ENCODE measurements around the gene LILRA6. TPM values are rescaled to one million over a fixed set of nuclear protein-coding genes. Genes with fewer than 3 reads are reported as not detected.
"Not testable (repeated sequence)": the region's sequence is repeated elsewhere in the genome, so short reads cannot be mapped to it uniquely, and the experiment has no call there.

Gene LILRA6
- total RNA-seq, 1 donor from 2014 or later, result not detected

GRCh38 chr19:54282686-54283470 lies 40.3 kb upstream of the LILRA6 start:
- TF ChIP-seq EZH2 (IDR thresholded peaks at IDR 0.05; ENCODE audit: insufficient read depth, low read length), result no peak
- TF ChIP-seq CTCF (IDR thresholded peaks at IDR 0.05; ENCODE audit: insufficient read depth, low read depth, low read length), result no peak
- Mint-ChIP-seq H3K4me1 (ENCODE audit: low read depth, unreplicated experiment) (peaks cover 7% of the 10 kb centered on the region), H3K4me3 (ENCODE audit: unreplicated experiment) (no peak overlapping the region), H3K36me3 (ENCODE audit: low read depth, unreplicated experiment) (no peaks in the 10 kb centered on the region), H3K27ac (ENCODE audit: unreplicated experiment) (no peak overlapping the region), H3K9me3 (ENCODE audit: unreplicated experiment) (peaks cover 9% of the 10 kb centered on the region), H3K27me3 (ENCODE audit: low read depth, unreplicated experiment) (peaks cover 54% of the 10 kb centered on the region)
- no peak for DNase-seq (ENCODE audit: low read depth)
- no peaks in the 10 kb centered on the region for H3K27me3 ChIP-seq (ENCODE audit: insufficient read depth, low read length)
- no peak overlapping the region for H3K4me2 ChIP-seq (ENCODE audit: low read length)
- H3K9ac ChIP-seq (ENCODE audit: low read length), result no peak overlapping the region
- no peak overlapping the region for H3K4me3 ChIP-seq (ENCODE audit: insufficient read depth, low read depth, low read length)
- H3K36me3 ChIP-seq (ENCODE audit: insufficient read depth, low read length), result no peaks in the 10 kb centered on the region
- H4K20me1 ChIP-seq (ENCODE audit: insufficient read depth, low read length), result no peaks in the 10 kb centered on the region
- FAIRE-seq, result no peak
- H3K79me2 ChIP-seq (ENCODE audit: insufficient read depth, low read length), result no peaks in the 10 kb centered on the region
- H3K27ac ChIP-seq (ENCODE audit: low read depth, low read length), result no peak overlapping the region
- no peak overlapping the region for H2AFZ ChIP-seq (ENCODE audit: low read depth, low read length)
- peaks cover 1% of the 10 kb centered on the region for H3K4me1 ChIP-seq (ENCODE audit: insufficient read depth, low read length)
- H3K9me3 ChIP-seq (ENCODE audit: insufficient read depth, low read depth, low read length), result no peaks in the 10 kb centered on the region

DNA sequence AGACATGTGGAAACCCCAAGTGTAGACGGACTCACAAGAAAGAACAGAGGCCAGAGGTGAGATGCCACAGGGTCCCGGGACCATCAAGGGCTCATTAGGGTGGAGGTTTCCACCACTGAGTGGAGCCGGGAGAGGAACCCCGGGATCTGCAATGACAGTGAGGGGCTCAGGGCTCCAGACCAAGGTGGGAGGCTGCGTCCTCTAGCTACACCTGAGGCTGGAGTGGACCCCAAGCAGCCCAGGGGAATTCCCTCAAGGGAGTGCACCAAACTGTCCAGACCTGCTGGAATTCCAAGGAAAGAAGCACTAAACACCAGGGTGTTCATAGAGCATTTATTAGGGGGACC lies 39.1 kb upstream of the LILRA6 start:
- FAIRE-seq; H3K36me3 Mint-ChIP-seq (ENCODE audit: low read depth, unreplicated experiment); H3K9me3 Mint-ChIP-seq (ENCODE audit: unreplicated experiment); H3K27ac ChIP-seq (ENCODE audit: low read depth, low read length); DNase-seq (ENCODE audit: low read depth); H3K36me3 ChIP-seq (ENCODE audit: insufficient read depth, low read length); H3K4me3 Mint-ChIP-seq (ENCODE audit: unreplicated experiment); H3K9ac ChIP-seq (ENCODE audit: low read length); H4K20me1 ChIP-seq (ENCODE audit: insufficient read depth, low read length); H3K4me1 ChIP-seq (ENCODE audit: insufficient read depth, low read length); H3K4me1 Mint-ChIP-seq (ENCODE audit: low read depth, unreplicated experiment); H2AFZ ChIP-seq (ENCODE audit: low read depth, low read length); H3K4me3 ChIP-seq (ENCODE audit: insufficient read depth, low read depth, low read length); H3K9me3 ChIP-seq (ENCODE audit: insufficient read depth, low read depth, low read length); H3K27ac Mint-ChIP-seq (ENCODE audit: unreplicated experiment); H3K79me2 ChIP-seq (ENCODE audit: insufficient read depth, low read length); H3K27me3 ChIP-seq (ENCODE audit: insufficient read depth, low read length); H3K4me2 ChIP-seq (ENCODE audit: low read length): not testable (repeated sequence)
- H3K27me3 Mint-ChIP-seq (ENCODE audit: low read depth, unreplicated experiment), result peaks cover 57% of the 10 kb centered on the region

DNA sequence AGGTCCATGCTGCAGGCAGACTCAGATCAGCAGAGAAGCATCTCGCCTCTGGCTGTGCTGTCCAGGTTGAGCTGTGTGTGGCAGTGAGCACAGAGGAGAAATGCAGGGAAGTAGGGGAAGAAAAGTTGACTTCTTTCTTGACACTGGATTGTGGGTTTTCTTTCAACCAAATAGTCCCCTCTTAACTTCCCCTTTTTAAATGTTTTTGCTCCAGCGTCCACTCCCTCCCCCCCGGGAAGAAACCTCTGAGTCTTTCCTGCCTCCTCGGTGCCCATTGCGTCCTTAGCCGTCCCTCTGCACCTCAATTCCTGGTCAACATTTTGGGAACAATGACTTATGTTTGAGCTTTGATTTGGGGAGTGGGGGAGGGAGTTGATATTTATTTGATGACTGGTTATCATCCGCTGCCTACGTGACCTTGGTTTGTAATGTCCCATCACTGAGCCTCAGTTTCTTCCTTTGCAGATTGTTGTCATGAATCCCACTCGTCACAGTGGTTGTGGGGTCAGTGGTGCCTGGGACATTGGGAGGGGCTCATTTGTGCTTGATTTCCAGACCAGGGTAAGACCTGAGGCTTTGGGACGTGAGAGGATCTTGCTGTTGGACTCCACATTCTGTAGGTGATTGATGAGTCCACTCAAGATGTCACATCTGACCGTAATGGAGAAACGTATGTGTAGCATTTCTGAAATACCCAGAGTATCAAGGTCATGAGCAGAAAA lies 38.6 kb upstream of the LILRA6 start, which contains the start of gene LILRB2:
TSS of gene LILRB2 (minus strand) at position 104 of the 722 bp plus-strand sequence. CDS start 614 bp downstream, outside the sequence.
- H3K9me3 ChIP-seq (ENCODE audit: insufficient read depth, low read depth, low read length), result no peaks in the 10 kb centered on the region
- H3K79me2 ChIP-seq (ENCODE audit: insufficient read depth, low read length), result no peaks in the 10 kb centered on the region
- FAIRE-seq (no peak), DNase-seq (ENCODE audit: low read depth) (no peak)
- Mint-ChIP-seq H3K27me3 (ENCODE audit: low read depth, unreplicated experiment) (peaks cover 61% of the 10 kb centered on the region), H3K27ac (ENCODE audit: unreplicated experiment) (no peak within 1 kb of the TSS), H3K36me3 (ENCODE audit: low read depth, unreplicated experiment) (no peaks in the 10 kb centered on the region), H3K4me3 (ENCODE audit: unreplicated experiment) (no peak within 1 kb of the TSS), H3K4me1 (ENCODE audit: low read depth, unreplicated experiment) (no peaks in the 10 kb centered on the region), H3K9me3 (ENCODE audit: unreplicated experiment) (peaks cover 6% of the 10 kb centered on the region)
- H4K20me1 ChIP-seq (ENCODE audit: insufficient read depth, low read length), result no peaks in the 10 kb centered on the region
- H2AFZ ChIP-seq (ENCODE audit: low read depth, low read length), result no peak within 1 kb of the TSS
- H3K27me3 ChIP-seq (ENCODE audit: insufficient read depth, low read length), result no peaks in the 10 kb centered on the region
- no peaks in the 10 kb centered on the region for H3K36me3 ChIP-seq (ENCODE audit: insufficient read depth, low read length)
- H3K9ac ChIP-seq (ENCODE audit: low read length), result no peak within 1 kb of the TSS
- H3K4me2 ChIP-seq (ENCODE audit: low read length), result no peak within 1 kb of the TSS
- H3K4me1 ChIP-seq (ENCODE audit: insufficient read depth, low read length), result no peaks in the 10 kb centered on the region
- no peak within 1 kb of the TSS for H3K4me3 ChIP-seq (ENCODE audit: insufficient read depth, low read depth, low read length)
- TF ChIP-seq CTCF (IDR thresholded peaks at IDR 0.05; ENCODE audit: insufficient read depth, low read depth, low read length) (no peak), EZH2 (IDR thresholded peaks at IDR 0.05; ENCODE audit: insufficient read depth, low read length) (no peak)
- no peak within 1 kb of the TSS for H3K27ac ChIP-seq (ENCODE audit: low read depth, low read length)

- H3K4me2 ChIP-seq (ENCODE audit: low read length); H4K20me1 ChIP-seq (ENCODE audit: insufficient read depth, low read length); H3K9me3 ChIP-seq (ENCODE audit: insufficient read depth, low read depth, low read length); H3K27ac ChIP-seq (ENCODE audit: low read depth, low read length); H3K36me3 Mint-ChIP-seq (ENCODE audit: low read depth, unreplicated experiment); H3K36me3 ChIP-seq (ENCODE audit: insufficient read depth, low read length); H3K79me2 ChIP-seq (ENCODE audit: insufficient read depth, low read length); DNase-seq (ENCODE audit: low read depth); H3K9ac ChIP-seq (ENCODE audit: low read length); H3K27me3 ChIP-seq (ENCODE audit: insufficient read depth, low read length); H3K4me3 Mint-ChIP-seq (ENCODE audit: unreplicated experiment); H3K4me3 ChIP-seq (ENCODE audit: insufficient read depth, low read depth, low read length); H2AFZ ChIP-seq (ENCODE audit: low read depth, low read length); H3K27ac Mint-ChIP-seq (ENCODE audit: unreplicated experiment); H3K9me3 Mint-ChIP-seq (ENCODE audit: unreplicated experiment); FAIRE-seq; H3K4me1 ChIP-seq (ENCODE audit: insufficient read depth, low read length); H3K4me1 Mint-ChIP-seq (ENCODE audit: low read depth, unreplicated experiment): not testable (repeated sequence)
- H3K27me3 Mint-ChIP-seq (ENCODE audit: low read depth, unreplicated experiment), result peaks cover 63% of the 10 kb centered on the region
Measured at GRCh38 chr19:54280441-54280840, 37.9 kb upstream of the LILRA6 start.

All from astrocyte (in vitro differentiated cells and primary cell).